Hindlimb muscle (tissue), 1 donor: ENCODE measurements around the gene CCL23. TPM values are rescaled to one million over a fixed set of nuclear protein-coding genes. Genes with fewer than 3 reads are reported as not detected.

Experiments used
- DNase-seq: peaks from one replicate; pipeline ENCODE4 v3.0.0-alpha.2; 2013
- polyA plus RNA-seq: library from polyadenylated mRNA; unstranded; fragments of 120-200 nt; gene quantifications from one replicate; pipeline ENCODE4 v1.2.1, GENCODE V29; 2013; ENCODE audit not compliant: insufficient read length

The CCL23 gene
- polyA plus RNA-seq, 1 donor = not detected

GRCh38 chr17:35968520-35969054 is 49.2 kb downstream of the CCL23 start:
- DNase-seq = no peak

DNA sequence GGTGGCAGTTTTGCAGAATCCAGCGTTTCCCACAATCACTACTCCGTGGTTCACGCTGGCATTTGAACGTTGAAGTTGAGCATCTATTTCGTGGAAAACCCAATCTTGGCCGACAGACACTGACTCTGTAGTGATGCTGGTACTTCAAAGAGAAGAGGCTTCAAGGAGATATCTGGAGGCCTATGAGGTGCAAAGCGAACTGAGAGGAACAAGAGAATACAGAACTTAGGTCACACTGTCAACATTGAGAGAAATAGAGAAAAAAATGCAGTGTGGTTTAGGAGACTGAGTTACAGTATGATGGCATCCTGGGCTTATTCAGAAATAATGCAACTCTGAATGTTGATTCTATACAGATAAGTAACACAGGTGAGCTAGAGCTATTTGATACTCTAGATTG is 52.5 kb downstream of the CCL23 start:
- no peak for DNase-seq

DNA sequence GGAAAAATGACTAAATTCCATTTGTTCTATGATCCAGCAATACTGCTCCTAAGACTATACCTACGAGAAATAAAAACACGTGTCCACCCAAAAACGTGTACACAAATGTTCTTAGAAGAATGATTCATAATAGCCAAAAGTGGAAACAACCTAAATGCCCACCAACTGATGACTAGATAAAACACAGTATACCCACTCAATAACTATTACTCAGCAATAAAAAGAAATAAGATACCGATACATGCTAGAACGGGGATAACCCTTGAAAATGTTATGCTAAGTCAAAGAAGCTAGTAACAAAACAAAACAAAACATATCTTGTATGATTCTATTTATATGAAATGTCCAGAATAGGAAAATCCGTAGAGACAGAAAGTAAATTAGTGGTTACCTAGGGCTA is 54.1 kb downstream of the CCL23 start:
- no peak for DNase-seq

Other genes starting within 250 kb of the CCL23 start
- gene MMP28, start 222.3 kb downstream of the CCL23 start, polyA plus RNA-seq = 4.5 TPM
- gene TAF15, start 208.5 kb downstream of the CCL23 start, polyA plus RNA-seq = 113 TPM
- gene HEATR9, start 149.1 kb downstream of the CCL23 start, polyA plus RNA-seq = not detected
- 0.74 TPM for gene CCL5, start 137.6 kb downstream of the CCL23 start, polyA plus RNA-seq
- 0.67 TPM for gene RDM1, start 87.2 kb downstream of the CCL23 start, polyA plus RNA-seq
- gene LYZL6, start 74.3 kb downstream of the CCL23 start, polyA plus RNA-seq = not detected
- gene CCL16, start 36.5 kb downstream of the CCL23 start, polyA plus RNA-seq = 0.13 TPM
- 40.4 TPM for gene CCL14, start 31.2 kb downstream of the CCL23 start, polyA plus RNA-seq
- not detected for gene CCL15, start 16.4 kb downstream of the CCL23 start, polyA plus RNA-seq
- not detected for gene CCL18, start 46.3 kb upstream of the CCL23 start, polyA plus RNA-seq
- 5.8 TPM for gene CCL3, start 72.2 kb upstream of the CCL23 start, polyA plus RNA-seq
- 3.2 TPM for gene CCL4, start 85.9 kb upstream of the CCL23 start, polyA plus RNA-seq
- gene TBC1D3B, start 158.7 kb upstream of the CCL23 start, polyA plus RNA-seq = 10.9 TPM
- 0.65 TPM for gene CCL3L1, start 178.8 kb upstream of the CCL23 start, polyA plus RNA-seq
- gene CCL4L2, start 193.1 kb upstream of the CCL23 start, polyA plus RNA-seq = 1.3 TPM
- not detected for gene TBC1D3I, start 246.6 kb upstream of the CCL23 start, polyA plus RNA-seq